Stimulated activated naive CD8-positive, alpha-beta T cell treated with anti-CD3 and anti-CD28 coated beads, Interleukin-15, Interleukin-2, amounts not matched to agents 100 ng/mL and 50 ng/mL, for 24 hours (primary cell): ENCODE results near the gene CRAT.

Experiments used
- H3K27ac Mint-ChIP-seq: one replicate; pipeline ENCODE4 v1.8.0; 2021; ENCODE audit warnings: mild to moderate bottlenecking, mixed read lengths
- H3K27me3 Mint-ChIP-seq: one replicate; pipeline ENCODE4 v1.8.0; 2021; ENCODE audit warnings: mixed read lengths
- H3K36me3 Mint-ChIP-seq: one replicate; pipeline ENCODE4 v1.8.0; 2021; ENCODE audit warnings: low read depth, mixed read lengths
- H3K4me1 Mint-ChIP-seq: one replicate; pipeline ENCODE4 v1.8.0; 2021; ENCODE audit warnings: low read depth, mixed read lengths
- H3K4me3 Mint-ChIP-seq: one replicate; pipeline ENCODE4 v1.8.0; 2021; ENCODE audit warnings: mild to moderate bottlenecking, mixed read lengths
- H3K9me3 Mint-ChIP-seq: one replicate; pipeline ENCODE4 v1.8.0; 2021; ENCODE audit warnings: mixed read lengths

Gene CRAT

DNA sequence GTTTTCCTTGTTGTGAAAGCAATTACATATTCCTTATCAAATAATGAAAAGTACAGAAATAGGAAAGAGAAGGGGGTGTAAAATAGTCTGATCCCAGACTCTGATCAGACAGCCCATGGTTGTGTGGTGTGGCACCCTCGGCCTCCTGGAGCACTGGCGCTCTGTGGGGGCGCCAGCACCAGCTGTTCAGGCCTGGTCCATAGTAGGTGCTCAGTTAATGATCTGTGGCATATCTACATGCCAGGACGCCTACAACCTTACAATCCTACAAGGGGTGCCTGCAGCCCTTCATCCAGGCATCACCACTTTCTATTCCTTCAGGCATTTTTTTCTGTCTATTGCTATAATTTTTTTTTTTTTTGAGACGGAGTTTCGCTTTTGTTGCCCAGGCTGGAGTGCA is 57.6 kb downstream of the CRAT start:
- Mint-ChIP-seq H3K27ac (no peak overlapping the region), H3K9me3 (no peaks in the 10 kb centered on the region), H3K27me3 (no peaks in the 10 kb centered on the region), H3K36me3 (peaks cover 14% of the 10 kb centered on the region), H3K4me3 (no peak overlapping the region), H3K4me1 (no peaks in the 10 kb centered on the region)

DNA sequence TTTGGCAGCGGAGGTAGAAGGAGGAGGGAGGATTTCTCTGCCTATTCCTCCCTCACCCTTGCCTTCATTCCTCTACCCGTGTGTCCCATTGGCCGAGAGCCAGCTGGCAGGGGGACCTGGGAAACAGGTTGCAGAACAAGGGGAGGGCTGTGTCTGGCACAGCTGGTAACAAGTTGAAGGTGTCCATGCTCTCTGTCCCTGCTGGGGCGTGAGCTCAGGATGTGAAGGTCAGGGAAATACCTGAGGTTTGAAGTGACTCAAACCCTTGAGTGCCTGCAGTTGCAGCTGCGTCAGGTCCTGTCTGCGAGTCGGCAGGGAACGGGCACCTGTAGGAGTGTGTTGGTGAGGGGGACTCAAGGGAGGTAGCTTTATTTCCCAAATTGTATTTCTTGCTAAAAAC is 58.0 kb downstream of the CRAT start:
- Mint-ChIP-seq H3K27ac (no peak overlapping the region), H3K27me3 (no peaks in the 10 kb centered on the region), H3K36me3 (peaks cover 14% of the 10 kb centered on the region), H3K9me3 (no peaks in the 10 kb centered on the region), H3K4me1 (no peaks in the 10 kb centered on the region), H3K4me3 (no peak overlapping the region)
